GM18519 (cell line): Measurements from ENCODE around the gene NBEA.

Experiments
- ATAC-seq: cut with Tn5 transposase; IDR thresholded peaks from one replicate; pipeline ENCODE4 v1.9.1; 2021; ENCODE audit warnings: mild to moderate bottlenecking, moderate library complexity; ENCODE audit not compliant: unreplicated experiment, low FRiP score

Gene NBEA

DNA sequence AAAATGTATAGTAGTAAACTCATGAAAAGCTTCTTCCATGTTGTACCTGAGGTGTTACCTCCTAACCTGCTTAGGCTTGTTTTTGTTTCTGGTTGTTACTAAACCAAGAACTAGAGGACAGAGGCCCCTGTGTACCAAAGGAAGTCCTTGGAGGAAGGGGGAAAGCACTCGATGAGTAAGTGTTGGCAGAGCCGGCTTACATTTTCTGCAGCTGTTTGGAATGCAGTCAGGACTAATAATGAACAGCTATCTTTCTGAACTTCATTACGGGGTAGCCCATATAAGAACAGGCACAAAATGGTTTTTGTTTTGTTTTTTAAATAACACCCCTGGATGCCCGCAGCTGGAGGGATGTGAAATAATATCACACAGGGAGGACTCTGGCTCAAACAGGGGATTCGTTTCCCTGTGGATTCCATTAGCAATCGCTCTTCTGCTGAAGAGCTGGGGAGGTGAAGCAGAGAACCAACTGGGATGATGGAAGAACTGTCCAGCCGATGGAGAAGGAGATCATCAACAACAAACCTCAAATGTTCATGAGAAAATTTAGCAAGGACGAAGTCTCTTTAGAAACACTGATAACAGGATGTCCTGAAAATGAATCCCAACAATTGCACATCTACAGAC, 748.6 kb downstream of the NBEA start:
- no peak for ATAC-seq

GRCh38 chr13:35693134-35693784, 751.2 kb downstream of the NBEA start:
- ATAC-seq, result no peak

DNA sequence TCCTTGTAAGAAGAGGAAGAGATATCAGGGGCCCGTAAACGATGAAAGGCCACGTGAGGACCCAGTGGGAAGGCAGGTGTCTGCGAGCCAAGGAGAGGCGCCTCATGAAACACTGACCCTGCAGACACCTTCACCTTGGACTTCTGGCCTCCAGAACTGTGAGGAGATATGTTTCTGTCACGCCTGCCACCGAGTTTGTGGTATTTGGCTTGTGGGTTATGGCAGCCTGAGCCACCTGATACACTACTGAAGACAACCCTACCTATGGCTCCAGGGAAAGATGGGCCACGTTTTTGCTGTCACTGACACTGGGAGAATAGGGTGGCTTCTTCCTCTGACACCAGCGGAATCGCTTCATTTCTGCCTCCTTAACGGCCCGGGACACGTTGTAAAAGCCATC, 752.0 kb downstream of the NBEA start:
- ATAC-seq, result no peak

DNA sequence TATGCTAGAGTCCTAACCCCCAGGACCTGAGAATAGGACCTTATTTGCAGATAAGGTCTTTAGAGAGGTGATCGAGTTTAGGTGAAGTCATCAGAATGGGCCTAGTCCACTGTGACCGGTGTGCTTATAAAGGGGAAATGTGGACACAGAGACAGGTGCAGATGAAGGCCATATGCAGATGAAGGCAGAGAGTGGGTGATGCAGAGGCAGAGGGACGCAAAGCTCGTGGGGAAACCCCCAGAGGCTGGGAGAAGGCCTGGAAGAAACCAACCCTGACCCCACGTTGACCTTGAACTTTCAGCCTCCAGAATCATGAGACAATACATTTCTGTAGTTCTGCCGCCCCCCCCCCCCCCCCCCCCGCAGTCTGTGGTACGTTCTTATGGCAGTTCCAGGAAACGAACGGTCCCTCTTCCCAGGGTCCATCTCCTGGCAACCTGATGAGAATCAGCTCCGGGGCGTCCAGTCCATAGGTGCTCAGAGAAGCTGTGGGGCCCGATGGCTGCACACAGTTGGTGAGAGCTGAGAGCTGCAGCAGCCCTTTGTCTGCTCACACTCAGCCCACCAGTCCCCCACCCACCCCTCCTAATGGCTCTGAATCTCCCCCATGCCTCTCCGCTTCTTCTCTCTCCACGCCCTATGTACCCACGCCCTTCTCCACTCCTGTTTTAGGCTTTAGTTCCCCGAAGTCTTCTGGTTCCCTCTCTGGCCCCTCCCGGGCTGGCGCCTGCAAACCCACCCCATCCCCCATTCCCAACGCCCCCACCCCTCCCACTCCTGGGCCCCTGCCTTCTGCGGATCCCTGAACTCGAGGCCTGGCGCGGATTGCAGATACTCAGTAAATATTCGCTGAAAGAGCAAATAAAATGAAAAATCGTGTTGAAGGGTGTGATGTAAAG, 752.7 kb downstream of the NBEA start:
- ATAC-seq, result no peak

- no peak for ATAC-seq
Measured at GRCh38 chr13:35695448-35695770, 753.3 kb downstream of the NBEA start.

- no peak for ATAC-seq
Measured at GRCh38 chr13:35697186-35697730, 755.2 kb downstream of the NBEA start.

DNA sequence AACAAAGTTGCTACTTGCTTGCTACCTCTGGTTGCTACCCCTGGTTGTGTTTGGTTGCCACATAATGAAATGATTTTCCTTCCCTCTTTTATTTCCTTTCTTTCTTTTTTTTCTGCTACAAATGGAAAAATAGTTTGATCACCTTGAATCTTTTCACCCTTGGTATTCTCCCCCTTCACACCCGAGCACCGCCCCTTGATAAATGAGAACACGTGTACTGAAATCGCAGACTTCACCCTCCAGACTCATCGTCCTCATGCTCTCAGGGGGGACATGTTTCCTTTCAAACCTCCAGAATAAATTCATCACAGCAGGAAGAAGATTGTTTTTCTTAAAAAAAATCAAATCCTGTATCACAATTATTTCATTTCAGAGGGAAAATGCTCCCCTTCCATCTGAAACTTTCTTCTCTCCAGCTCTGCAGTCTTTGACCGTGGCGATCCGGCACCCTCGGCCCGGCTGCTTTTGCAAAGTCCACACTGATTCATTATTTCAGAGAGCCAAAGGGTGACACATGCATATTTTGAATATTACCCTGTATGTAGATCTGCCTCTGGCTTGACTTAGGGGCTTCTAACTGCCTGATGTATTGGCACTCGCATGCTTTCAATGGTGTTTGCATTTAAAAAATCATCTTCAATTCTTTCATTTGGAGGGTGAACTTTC, 757.0 kb downstream of the NBEA start:
- ATAC-seq, result no peak

- ATAC-seq, result no peak
Measured at GRCh38 chr13:35699825-35700510, 757.9 kb downstream of the NBEA start.

DNA sequence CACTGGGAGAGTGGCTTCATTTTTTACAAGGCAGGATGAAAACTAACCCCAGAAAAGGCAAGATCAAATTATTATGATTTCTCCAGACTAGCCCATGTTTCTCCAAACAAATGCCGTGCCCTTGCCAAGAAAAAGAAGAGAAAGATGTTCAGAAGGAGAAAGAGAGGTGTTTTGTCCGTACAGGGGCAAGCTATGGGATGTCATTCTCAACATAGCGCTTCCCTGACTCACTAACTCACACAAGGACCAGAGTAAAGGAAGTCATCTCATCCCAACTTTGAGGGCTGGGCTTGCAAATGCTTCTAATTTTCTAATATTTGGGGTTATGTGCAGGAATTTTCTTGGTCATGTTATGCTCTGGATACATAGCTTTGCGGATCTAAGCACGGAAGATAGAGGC, 758.6 kb downstream of the NBEA start:
- no peak for ATAC-seq

DNA sequence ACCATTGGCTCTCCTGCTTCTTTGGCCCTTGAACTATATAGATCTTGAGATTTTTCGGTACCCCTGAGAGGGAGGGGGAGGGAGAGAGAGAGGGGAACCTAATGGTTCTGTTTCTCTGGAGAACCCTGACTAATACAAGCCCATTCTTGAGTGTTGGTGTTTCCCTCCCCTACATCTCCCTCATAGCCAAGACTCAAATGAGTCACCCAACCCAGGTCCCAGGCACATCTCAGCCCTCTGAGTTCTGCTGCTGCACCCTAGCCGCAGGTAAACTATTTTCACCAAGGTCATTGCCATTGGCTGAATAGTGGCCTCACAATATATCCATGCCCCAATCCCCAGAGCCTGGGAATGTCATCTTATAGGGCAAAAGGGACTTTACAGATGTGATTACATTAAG, 760.2 kb downstream of the NBEA start:
- no peak for ATAC-seq

GRCh38 chr13:35703061-35703460, 761.0 kb downstream of the NBEA start:
- ATAC-seq, result no peak

- no peak for ATAC-seq
Measured at GRCh38 chr13:35704331-35704730, 762.3 kb downstream of the NBEA start.

DNA sequence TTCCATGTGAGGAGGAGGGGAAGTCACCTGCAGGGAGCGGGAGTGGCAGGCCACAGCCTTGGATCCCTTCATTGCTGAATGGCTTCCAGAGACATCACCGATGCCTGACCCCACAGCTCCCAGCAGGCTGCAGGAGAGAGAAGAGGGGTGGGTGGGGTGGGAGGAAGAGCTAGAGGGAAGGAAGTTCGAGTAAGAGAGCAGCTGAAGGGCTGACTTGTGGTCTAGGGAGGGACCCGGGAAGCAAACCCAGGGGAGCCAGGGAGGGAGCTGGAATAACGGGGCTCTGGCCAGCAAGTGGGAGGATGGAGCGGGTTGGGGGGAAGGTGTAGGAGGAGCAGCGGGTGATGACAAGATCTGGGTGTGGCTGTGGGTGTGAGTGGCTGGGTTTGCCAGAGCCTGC, 764.2 kb downstream of the NBEA start:
- no peak for ATAC-seq

- ATAC-seq, result no peak
Measured at GRCh38 chr13:35706721-35707120, 764.7 kb downstream of the NBEA start.

GRCh38 chr13:35711909-35712308, 769.8 kb downstream of the NBEA start:
- ATAC-seq, result no peak

DNA sequence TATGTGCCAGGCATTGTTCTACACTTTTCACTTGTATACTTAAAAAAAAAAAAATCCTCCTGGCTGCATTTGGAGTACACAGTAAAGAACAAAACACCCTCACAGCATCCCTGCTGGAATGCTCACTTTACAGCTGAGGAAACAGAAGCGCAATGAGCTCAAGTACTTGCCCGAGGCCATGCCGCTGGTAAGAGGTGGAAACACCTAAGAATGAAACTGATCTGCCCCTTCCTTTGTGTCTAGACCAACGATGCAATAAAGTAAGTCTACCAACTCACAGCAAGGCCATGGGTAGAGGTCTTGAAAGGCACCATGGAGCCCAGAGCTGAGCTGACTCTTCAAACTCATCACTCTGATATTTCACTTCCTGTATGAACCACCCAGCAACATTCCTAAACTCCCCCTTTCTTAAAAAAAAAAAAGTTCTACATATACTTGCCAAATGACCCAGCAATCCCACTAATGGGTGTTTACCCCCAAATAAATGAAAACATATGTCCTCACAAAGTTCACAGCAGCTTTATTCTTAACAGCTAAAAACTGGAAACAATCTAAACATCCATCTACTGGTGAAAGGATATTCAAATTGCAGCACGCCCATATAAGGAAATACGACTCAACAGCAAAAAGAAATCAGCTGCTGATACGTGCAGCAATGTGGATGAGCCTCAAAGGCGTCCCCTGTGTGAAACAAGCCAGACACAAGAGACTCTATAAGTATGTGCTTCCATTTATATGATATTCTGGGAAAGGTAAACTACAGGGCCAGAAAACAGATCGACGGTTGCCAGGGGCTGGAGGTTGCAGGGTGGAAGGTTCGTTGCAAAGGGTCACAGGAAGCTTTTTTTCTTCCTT, 771.1 kb downstream of the NBEA start:
- ATAC-seq, result no peak

DNA sequence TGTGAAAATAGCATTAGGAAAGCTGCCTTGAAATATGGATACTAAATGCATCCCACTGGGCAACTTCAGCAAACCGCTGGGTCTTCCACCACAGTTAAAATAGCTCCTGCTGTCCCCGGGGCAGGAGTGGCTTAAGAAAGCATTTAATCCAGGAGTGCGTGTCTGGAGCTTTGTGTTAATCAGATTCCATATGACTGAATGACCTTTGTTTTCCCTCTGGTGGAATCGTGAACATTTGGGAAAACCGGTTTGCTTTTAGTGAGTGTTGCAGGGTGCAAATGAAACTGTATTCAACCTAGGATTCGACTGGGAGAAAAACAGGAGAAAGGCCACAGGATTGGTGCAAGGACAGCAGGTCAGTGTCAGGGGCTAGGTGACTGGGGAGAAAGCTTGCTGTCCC, 772.1 kb downstream of the NBEA start:
- ATAC-seq, result no peak

DNA sequence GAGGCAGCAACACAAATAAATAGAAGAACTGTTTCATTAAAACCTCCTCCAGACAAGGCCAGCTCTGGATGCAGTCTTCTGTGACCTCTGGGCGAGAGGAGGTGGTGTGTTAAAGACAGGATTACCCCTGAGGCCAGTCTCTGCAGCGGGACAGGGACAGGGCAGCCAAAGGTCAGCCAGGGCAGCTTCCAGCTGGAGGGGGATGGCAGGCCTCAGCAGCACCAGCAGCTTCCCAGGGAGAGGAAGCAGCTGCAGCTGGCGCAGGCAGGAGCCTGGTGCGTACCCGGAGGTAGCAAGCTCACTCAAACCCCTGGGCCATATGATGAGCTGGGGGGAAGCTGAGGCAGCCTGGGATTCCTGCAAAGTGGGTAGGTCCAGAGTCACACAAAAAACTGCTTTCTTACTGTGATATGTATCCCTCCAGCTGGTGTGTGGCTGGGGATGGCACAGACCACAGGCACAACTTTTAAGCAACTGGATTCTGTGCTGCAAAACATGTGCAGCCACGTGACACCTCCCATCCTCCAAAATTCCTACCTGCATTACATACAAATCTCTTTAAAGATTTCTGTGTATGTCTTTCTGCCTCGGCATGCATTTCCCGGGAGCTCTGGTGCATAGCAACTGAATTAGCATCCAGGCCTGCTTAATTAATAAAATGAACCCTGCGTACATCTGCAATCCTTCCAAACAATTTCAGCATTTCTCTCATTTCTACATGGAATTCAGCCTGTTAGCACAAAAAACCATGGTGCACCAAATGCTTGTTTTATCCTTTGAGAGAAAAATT, 772.7 kb downstream of the NBEA start:
- ATAC-seq, result no peak

GRCh38 chr13:35716186-35716585, 774.1 kb downstream of the NBEA start:
- no peak for ATAC-seq
